ENCODE results near the gene PDXP. TPM values are rescaled to one million over a fixed set of nuclear protein-coding genes. Genes with fewer than 3 reads are reported as not detected.

The PDXP gene
- total and polyA plus RNA-seq, 2 of the 4 experiments (the other 2 are of a cell fraction): 5.4 to 24.1 TPM

DNA sequence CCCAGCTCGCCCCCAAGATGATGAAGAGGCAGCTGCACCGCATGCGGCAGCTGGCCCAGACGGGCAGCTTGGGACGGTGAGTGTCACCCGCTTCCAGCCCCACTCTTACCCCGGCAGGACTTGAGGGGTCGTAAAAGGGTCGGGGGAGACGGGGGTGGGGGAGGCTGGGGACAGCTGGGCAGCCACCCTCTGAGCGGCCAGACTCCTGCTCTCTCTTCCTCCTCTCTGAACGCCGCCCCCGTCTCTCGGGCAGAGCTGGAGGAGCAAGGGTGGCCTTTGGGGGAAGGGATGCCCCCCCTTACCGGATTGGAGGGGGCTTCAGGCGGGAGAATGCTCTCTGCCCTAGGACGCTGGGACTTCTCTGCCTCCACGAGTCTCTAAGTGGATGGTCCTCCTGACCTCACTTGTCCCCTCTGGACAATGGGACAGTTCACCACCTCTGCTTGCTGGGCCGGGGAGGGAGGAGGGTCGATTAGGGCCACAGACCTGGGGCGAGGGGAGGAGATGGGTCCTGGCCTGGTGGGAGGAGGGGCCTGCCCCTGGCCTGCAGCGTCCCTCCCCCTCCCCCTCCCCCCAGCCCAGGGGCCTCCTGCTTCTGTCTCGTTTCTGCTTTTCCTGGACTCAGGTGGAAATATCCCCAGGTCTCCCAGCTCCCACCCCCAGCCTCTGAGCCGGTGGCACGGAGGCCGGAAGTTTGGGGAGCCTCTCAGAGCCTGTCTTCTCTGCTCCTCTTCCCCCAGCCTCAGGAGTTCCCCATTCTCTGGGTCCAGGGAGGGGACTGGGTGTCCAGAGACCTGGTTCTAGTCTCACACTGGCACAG, 18.5 kb upstream of the PDXP start:
- Histone ChIP-seq H2BK15ac (ENCODE audit: low read depth, low read length) (peak overlapping the region; percentile 4; the same call in 1 of the 3 replicates), H3K4me3 (ENCODE audit: insufficient read depth, low read depth, low read length) (peak overlapping the region; percentile 95), H3K27me3 (ENCODE audit: control insufficient read depth, insufficient read depth, low read length) (no peaks in the 10 kb centered on the region), H3K4me1 (ENCODE audit: control insufficient read depth, insufficient read depth, low read length) (peaks cover 30% of the 10 kb centered on the region), H3K18ac (ENCODE audit: low read depth, low read length) (peak overlapping the region; percentile 95), H2BK120ac (ENCODE audit: low read depth, low read length) (peak overlapping the region; percentile 79), H3K23ac (ENCODE audit: low read depth, low read length) (peak overlapping the region; percentile 99), H3K79me1 (ENCODE audit: low read depth in 1 of 2, low read length in 2 of 2) (peaks cover 0 to 74% of the 10 kb centered on the region in 2 experiments; a peak in 3 of 4 replicates), H2BK5ac (ENCODE audit: low read depth, low read length, poor library complexity, severe bottlenecking) (peak overlapping the region; percentile 75), H4K91ac (ENCODE audit: insufficient read depth, low read depth, low read length) (peak overlapping the region; percentile 92), H3K36me3 (ENCODE audit: control insufficient read depth, insufficient read depth, low read length) (peaks cover 17% of the 10 kb centered on the region), H3K9me3 (ENCODE audit: control insufficient read depth, insufficient read depth, low read length) (no peaks in the 10 kb centered on the region), H3K4me2 (ENCODE audit: low read depth, low read length) (peak overlapping the region; percentile 99), H3K56ac (ENCODE audit: extremely low read depth, insufficient read depth, low read length) (no peak overlapping the region), H2AFZ (replicated peaks; ENCODE audit: low read length, poor library complexity) (peak overlapping the region; percentile 81), H3K14ac (replicated peaks; ENCODE audit: low read depth, low read length) (peak overlapping the region; percentile 90), H4K20me1 (ENCODE audit: insufficient read depth, low read length) (peaks cover 9% of the 10 kb centered on the region), H2AK9ac (replicated peaks; ENCODE audit: low read depth, low read length, poor library complexity) (peak overlapping the region; percentile 99), H3K9me1 (ENCODE audit: insufficient read depth, low read length) (peaks cover 4% of the 10 kb centered on the region; the same call in 1 of the 2 replicates), H4K5ac (ENCODE audit: low read depth, low read length) (peak overlapping the region; percentile 81), H3K4ac (ENCODE audit: low read depth, low read length) (peak overlapping the region; percentile 95), H4K8ac (ENCODE audit: low read depth in 2 of 2, low read length in 2 of 2) (peak overlapping the region; percentile 71 to 91; a peak in 3 of 4 replicates), H2BK20ac (ENCODE audit: low read depth, low read length) (peak overlapping the region; percentile 6; the same call in 1 of the 2 replicates), H3K27ac (ENCODE audit: insufficient read depth, low read length) (peak overlapping the region; percentile 66), H3K9ac (ENCODE audit: low read depth, low read length) (peak overlapping the region; percentile 87), H2AK5ac (ENCODE audit: low read depth, low read length) (peak overlapping the region; percentile 97)
- intact Hi-C loops (cut with micrococcal nuclease) (loop anchor here (5.0 kb wide), 1 partner anchor 97 kb away; no protein-coding TSS in a partner anchor), dilution Hi-C loops (cut with HindIII; ENCODE audit: low sequenced_read_pairs, unreplicated experiment) (no loop called here), in situ Hi-C loops (cut with MboI; ENCODE audit: low sequenced_read_pairs) (loop anchor here (5.0 kb wide), 1 partner anchor 152 kb away; no protein-coding TSS in a partner anchor)
- ATAC-seq (ENCODE audit: low read depth) (peak; percentile 3), DNase-seq (no peak)
- CTCF ChIA-PET: no interaction called here
- POLR2A ChIA-PET (ENCODE audit: unreplicated experiment): interaction anchor here (0.7 to 1.4 kb wide), 2 partner anchors 37 to 41 kb away, joined by 6 to 15 read pairs; no protein-coding TSS in a partner anchor
- 10% methylated on average over 4 of the region's 27 CpGs; no CpG with 5 or more reads in 1 of the 2 experiments for WGBS, 2 experiments (ENCODE audit: extremely low coverage in 2 of 2, insufficient read length in 1 of 2)
- no TSS peak for BruUV-seq (replicated peaks)
- TF ChIP-seq ELK1 (IDR thresholded peaks at IDR 0.05; ENCODE audit: borderline replicate concordance, low read depth, low read length) (no peak), CTCF (conservative IDR thresholded peaks at IDR 0.05; ENCODE audit: low read depth, low read length) (no peak), POLR2A (IDR thresholded peaks at IDR 0.05; ENCODE audit: low read depth, low read length) (no peak), USF2 (IDR thresholded peaks at IDR 0.05; ENCODE audit: low read depth, low read length) (no peak), RFX5 (IDR thresholded peaks at IDR 0.05; ENCODE audit: low read depth, low read length) (no peak), MAFK (IDR thresholded peaks at IDR 0.05; ENCODE audit: low read depth, low read length) (no peak), CHD1 (IDR thresholded peaks at IDR 0.05; ENCODE audit: low read depth, low read length) (no peak), BHLHE40 (IDR thresholded peaks at IDR 0.05; ENCODE audit: low read depth, low read length) (no peak), RCOR1 (IDR thresholded peaks at IDR 0.05; ENCODE audit: insufficient replicate concordance, low read length) (no peak), CEBPB (IDR thresholded peaks at IDR 0.05; ENCODE audit: low read depth, low read length) (no peak), FOS (IDR thresholded peaks at IDR 0.05; ENCODE audit: low read depth, low read length) (no peak), RAD21 (IDR thresholded peaks at IDR 0.05; ENCODE audit: low read length) (no peak), MAZ (IDR thresholded peaks at IDR 0.05; ENCODE audit: borderline replicate concordance, low read depth, low read length) (no peak; the same call in 1 of the 2 replicates), NFE2L2 (IDR thresholded peaks at IDR 0.05; ENCODE audit: low read depth, low read length) (no peak)
